ENCODE data around the gene CEP112. TPM values are rescaled to one million over a fixed set of nuclear protein-coding genes. Genes with fewer than 3 reads are reported as not detected.

CEP112 gene
- total and polyA plus RNA-seq, 3 donors from 2014 or later = 50.2 to 107 (median 78.8) TPM

DNA sequence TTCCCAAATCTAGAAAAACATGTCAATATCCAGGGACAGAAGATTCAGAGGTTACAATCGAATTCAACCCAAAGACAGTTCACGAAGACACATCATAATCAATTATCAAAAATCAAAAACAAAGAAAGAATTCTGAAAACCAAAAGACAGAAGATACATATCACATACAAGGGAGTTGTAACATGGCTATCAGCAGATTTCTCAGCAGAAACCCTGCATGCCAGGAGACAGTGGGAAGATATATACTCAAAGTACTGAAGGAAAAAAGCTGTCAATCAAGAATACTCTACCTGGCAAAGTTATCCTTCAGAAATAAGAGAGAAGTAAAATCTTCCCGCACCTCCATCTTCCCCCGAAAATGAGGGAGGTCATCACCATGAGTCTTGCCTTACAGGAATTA is 258.6 kb downstream of the CEP112 start:
- no peak overlapping the region for H3K4me3 ChIP-seq
- H3K4me1 ChIP-seq = no peaks in the 10 kb centered on the region
- H3K9me3 ChIP-seq = no peaks in the 10 kb centered on the region
- intact Hi-C loops (cut with DNase I; ENCODE audit: low total_unique reads) = no loop called here
- H3K27ac ChIP-seq = no peak overlapping the region
- DNase-seq = no peak
- WGBS, 2 donors = 71 to 86% methylated on average over 4 of the region's 4 CpGs
- no peaks in the 10 kb centered on the region for H3K27me3 ChIP-seq
- TF ChIP-seq, protein P1, sequence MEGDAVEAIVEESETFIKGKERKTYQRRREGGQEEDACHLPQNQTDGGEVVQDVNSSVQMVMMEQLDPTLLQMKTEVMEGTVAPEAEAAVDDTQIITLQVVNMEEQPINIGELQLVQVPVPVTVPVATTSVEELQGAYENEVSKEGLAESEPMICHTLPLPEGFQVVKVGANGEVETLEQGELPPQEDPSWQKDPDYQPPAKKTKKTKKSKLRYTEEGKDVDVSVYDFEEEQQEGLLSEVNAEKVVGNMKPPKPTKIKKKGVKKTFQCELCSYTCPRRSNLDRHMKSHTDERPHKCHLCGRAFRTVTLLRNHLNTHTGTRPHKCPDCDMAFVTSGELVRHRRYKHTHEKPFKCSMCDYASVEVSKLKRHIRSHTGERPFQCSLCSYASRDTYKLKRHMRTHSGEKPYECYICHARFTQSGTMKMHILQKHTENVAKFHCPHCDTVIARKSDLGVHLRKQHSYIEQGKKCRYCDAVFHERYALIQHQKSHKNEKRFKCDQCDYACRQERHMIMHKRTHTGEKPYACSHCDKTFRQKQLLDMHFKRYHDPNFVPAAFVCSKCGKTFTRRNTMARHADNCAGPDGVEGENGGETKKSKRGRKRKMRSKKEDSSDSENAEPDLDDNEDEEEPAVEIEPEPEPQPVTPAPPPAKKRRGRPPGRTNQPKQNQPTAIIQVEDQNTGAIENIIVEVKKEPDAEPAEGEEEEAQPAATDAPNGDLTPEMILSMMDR (IDR thresholded peaks at IDR 0.05) = no peak
- TF ChIP-seq POLR2A (IDR thresholded peaks at IDR 0.05) = no peak
- H3K36me3 ChIP-seq (ENCODE audit: low read depth, missing control alignments) = no peaks in the 10 kb centered on the region

DNA sequence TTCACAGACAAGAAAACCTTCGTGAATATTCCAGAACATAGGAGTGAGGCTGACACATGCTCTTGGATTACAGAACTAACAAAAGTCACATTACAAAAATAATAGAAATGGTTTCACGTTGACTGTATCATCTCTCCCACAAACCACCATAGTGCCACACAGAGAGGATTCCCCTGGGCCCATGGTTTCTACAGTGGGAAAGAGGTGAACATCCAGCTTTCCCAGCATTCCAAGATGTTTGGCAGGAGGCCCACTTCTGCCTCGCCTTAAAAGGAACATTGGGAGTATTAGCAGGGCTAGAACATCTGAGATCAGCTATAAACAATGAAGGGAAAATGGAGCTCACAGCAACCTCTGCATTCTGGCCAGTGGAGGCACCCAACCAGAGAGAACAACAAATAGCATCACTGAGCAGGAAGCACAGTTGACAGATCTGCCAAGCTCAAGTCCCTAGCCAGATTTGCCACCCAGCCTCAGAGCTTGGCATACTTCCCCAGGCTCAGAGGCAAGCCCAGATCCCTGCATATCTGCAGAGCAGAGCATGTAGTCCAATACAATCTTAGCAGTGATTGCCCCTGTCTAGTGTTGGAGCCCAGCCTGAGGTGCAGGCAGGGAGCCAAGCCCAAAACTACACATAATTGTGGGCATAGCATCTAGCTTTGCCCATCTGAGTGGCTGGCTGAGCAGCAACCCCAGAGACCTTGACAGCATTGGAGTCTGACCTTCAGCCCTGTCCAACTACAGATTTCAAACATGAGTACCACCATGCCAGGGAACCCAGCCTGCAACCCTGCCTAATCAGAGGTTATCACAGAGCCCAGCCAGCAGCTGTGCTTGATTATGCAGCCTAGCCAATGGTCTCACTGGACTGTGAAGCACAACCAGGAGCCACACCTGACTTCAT is 260.4 kb downstream of the CEP112 start:
- Histone ChIP-seq H3K27ac (no peak overlapping the region), H3K4me1 (no peaks in the 10 kb centered on the region), H3K27me3 (no peaks in the 10 kb centered on the region), H3K36me3 (ENCODE audit: low read depth, missing control alignments) (no peaks in the 10 kb centered on the region), H3K9me3 (no peaks in the 10 kb centered on the region), H3K4me3 (no peak overlapping the region)
- 86 to 95% methylated on average over 3 of the region's 3 CpGs for WGBS, 2 donors
- TF ChIP-seq, protein P1 (IDR thresholded peaks at IDR 0.05) = no peak
- TF ChIP-seq POLR2A (IDR thresholded peaks at IDR 0.05) = no peak
- no peak for DNase-seq
- intact Hi-C loops (cut with DNase I; ENCODE audit: low total_unique reads) = no loop called here

DNA sequence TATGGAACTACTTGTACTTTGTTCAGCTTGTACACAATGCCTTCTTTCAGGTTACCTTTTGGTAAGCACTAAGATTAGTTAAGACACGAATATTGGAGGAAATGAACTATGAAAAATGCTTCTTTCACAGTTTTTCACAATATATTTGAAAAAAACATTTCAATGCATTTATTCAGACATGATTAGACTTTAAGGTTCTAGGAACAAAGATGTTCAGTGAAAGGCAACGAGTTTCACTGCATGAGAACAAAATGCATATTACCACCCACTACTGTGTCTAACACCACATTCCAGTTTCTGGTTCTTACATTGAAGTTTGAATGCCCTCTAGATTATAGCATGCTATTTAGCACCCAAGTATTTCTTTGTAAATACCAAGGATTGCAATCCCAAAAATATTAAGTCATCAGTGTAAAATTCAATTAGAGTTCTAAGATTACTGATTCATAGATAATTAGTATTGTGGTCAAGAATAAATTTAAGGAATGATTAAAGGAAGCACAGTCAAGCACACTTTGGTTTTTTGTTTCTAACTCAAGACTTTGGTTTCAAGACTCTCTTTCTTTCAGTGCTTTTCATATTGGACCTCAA is 261.7 kb downstream of the CEP112 start:
- TF ChIP-seq POLR2A (IDR thresholded peaks at IDR 0.05) = no peak
- TF ChIP-seq, protein P1 (IDR thresholded peaks at IDR 0.05) = no peak
- DNase-seq = no peak
- WGBS, 2 donors = 65 to 68% methylated on average over 2 of the region's 2 CpGs

DNA sequence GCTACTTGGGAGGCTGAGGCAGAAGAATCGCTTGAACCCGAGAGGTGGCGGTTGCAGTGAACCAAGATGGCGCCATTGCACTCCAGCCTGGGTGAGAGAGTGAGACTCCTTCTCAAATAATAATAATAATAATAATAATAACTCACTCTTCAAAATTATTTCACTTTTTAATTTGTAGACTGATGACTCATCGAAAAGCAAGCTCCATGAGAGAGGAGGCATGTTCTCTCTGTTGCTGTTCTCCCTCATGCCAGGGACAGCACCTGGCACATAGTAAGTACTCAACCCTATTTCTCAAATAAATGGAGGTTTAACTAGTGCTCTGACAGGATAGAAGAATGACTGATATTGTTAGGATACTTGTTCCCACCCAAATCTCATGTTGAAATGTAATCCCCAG is 265.3 kb downstream of the CEP112 start:
- Histone ChIP-seq H3K4me1 (no peaks in the 10 kb centered on the region), H3K4me3 (no peak overlapping the region), H3K9me3 (no peaks in the 10 kb centered on the region), H3K27me3 (no peaks in the 10 kb centered on the region), H3K36me3 (ENCODE audit: low read depth, missing control alignments) (no peaks in the 10 kb centered on the region), H3K27ac (no peak overlapping the region)
- TF ChIP-seq POLR2A (IDR thresholded peaks at IDR 0.05) = no peak
- TF ChIP-seq, protein P1 (IDR thresholded peaks at IDR 0.05) = no peak
- DNase-seq = no peak
- intact Hi-C loops (cut with DNase I; ENCODE audit: low total_unique reads) = no loop called here
- 95% methylated on average over 5 of the region's 5 CpGs for WGBS, 2 donors

More for the DNA sequence above, 261.7 kb downstream of the CEP112 start:
- Histone ChIP-seq H3K4me3 (no peak overlapping the region), H3K4me1 (no peaks in the 10 kb centered on the region), H3K27me3 (no peaks in the 10 kb centered on the region), H3K9me3 (no peaks in the 10 kb centered on the region), H3K36me3 (ENCODE audit: low read depth, missing control alignments) (no peaks in the 10 kb centered on the region), H3K27ac (no peak overlapping the region)
- intact Hi-C loops (cut with DNase I; ENCODE audit: low total_unique reads) = no loop called here

Data from testis (tissue), 3 donors.